IPS-20b (cell line): ENCODE data around the gene ASAP3.

Experiments
- H3K27ac ChIP-seq: one replicate; pipeline ENCODE4 v1.5.1; 2013; ENCODE audit warnings: low read length
- H3K27me3 ChIP-seq: 2 replicates; pipeline ENCODE4 v1.6.1; 2013; ENCODE audit warnings: mild to moderate bottlenecking, low read length, inconsistent platforms; ENCODE audit not compliant: insufficient read depth
- H3K36me3 ChIP-seq: 2 replicates; pipeline ENCODE4 v1.6.1; 2013; ENCODE audit warnings: low read depth, mild to moderate bottlenecking, inconsistent platforms, low read length, moderate library complexity; ENCODE audit not compliant: insufficient read depth
- H3K4me1 ChIP-seq: 2 replicates; pipeline ENCODE4 v1.6.1; 2013; ENCODE audit warnings: mild to moderate bottlenecking, control low read depth, inconsistent platforms, low read length, moderate library complexity; ENCODE audit not compliant: insufficient read depth
- H3K4me3 ChIP-seq: 2 replicates; pipeline ENCODE4 v1.5.1; 2013; ENCODE audit warnings: mild to moderate bottlenecking, low read length, inconsistent platforms
- H3K9ac ChIP-seq: 2 replicates; pipeline ENCODE4 v1.6.1; 2013; ENCODE audit warnings: low read depth, mild to moderate bottlenecking, inconsistent platforms, low read length, moderate library complexity
- H3K9me3 ChIP-seq: 2 replicates; pipeline ENCODE4 v1.6.1; 2013; ENCODE audit warnings: mild to moderate bottlenecking, low read depth, low read length, inconsistent platforms; ENCODE audit not compliant: insufficient read depth

Gene ASAP3

GRCh38 chr1:23473037-23473800 is 10.8 kb downstream of the ASAP3 start:
- H3K9ac ChIP-seq = no peak overlapping the region
- H3K27me3 ChIP-seq = no peaks in the 10 kb centered on the region
- H3K36me3 ChIP-seq = no peaks in the 10 kb centered on the region
- no peak overlapping the region for H3K4me3 ChIP-seq
- H3K9me3 ChIP-seq = no peaks in the 10 kb centered on the region
- no peak overlapping the region for H3K27ac ChIP-seq
- H3K4me1 ChIP-seq = no peaks in the 10 kb centered on the region

- H3K4me1 ChIP-seq = no peaks in the 10 kb centered on the region
- no peak overlapping the region for H3K4me3 ChIP-seq
- H3K27ac ChIP-seq = no peak overlapping the region
- no peaks in the 10 kb centered on the region for H3K9me3 ChIP-seq
- H3K27me3 ChIP-seq = no peaks in the 10 kb centered on the region
- H3K9ac ChIP-seq = no peak overlapping the region
- no peaks in the 10 kb centered on the region for H3K36me3 ChIP-seq
These were observed 11.5 kb downstream of the ASAP3 start for GRCh38 chr1:23472351-23473036.

GRCh38 chr1:23471473-23472075 is 12.4 kb downstream of the ASAP3 start:
- no peaks in the 10 kb centered on the region for H3K36me3 ChIP-seq
- H3K4me1 ChIP-seq = no peaks in the 10 kb centered on the region
- no peaks in the 10 kb centered on the region for H3K27me3 ChIP-seq
- no peak overlapping the region for H3K27ac ChIP-seq
- no peak overlapping the region for H3K9ac ChIP-seq
- H3K9me3 ChIP-seq = no peaks in the 10 kb centered on the region
- H3K4me3 ChIP-seq = no peak overlapping the region

GRCh38 chr1:23470282-23471070 is 13.5 kb downstream of the ASAP3 start:
- Histone ChIP-seq H3K27ac (no peak overlapping the region), H3K4me3 (no peak overlapping the region), H3K9me3 (no peaks in the 10 kb centered on the region), H3K4me1 (no peaks in the 10 kb centered on the region), H3K27me3 (no peaks in the 10 kb centered on the region), H3K9ac (no peak overlapping the region), H3K36me3 (no peaks in the 10 kb centered on the region)

- Histone ChIP-seq H3K27me3 (no peaks in the 10 kb centered on the region), H3K27ac (no peak overlapping the region), H3K9me3 (no peaks in the 10 kb centered on the region), H3K4me3 (no peak overlapping the region), H3K9ac (no peak overlapping the region), H3K4me1 (no peaks in the 10 kb centered on the region), H3K36me3 (no peaks in the 10 kb centered on the region)
These were observed 14.5 kb downstream of the ASAP3 start for GRCh38 chr1:23469372-23469982.

GRCh38 chr1:23466423-23466989 is 17.5 kb downstream of the ASAP3 start:
- Histone ChIP-seq H3K4me3 (no peak overlapping the region), H3K9ac (no peak overlapping the region), H3K4me1 (no peaks in the 10 kb centered on the region), H3K27ac (no peak overlapping the region), H3K36me3 (no peaks in the 10 kb centered on the region), H3K27me3 (no peaks in the 10 kb centered on the region), H3K9me3 (no peaks in the 10 kb centered on the region)

- no peak overlapping the region for H3K9ac ChIP-seq
- no peak overlapping the region for H3K4me3 ChIP-seq
- H3K9me3 ChIP-seq = no peaks in the 10 kb centered on the region
- H3K27me3 ChIP-seq = no peaks in the 10 kb centered on the region
- no peak overlapping the region for H3K27ac ChIP-seq
- no peaks in the 10 kb centered on the region; the same call in 1 of the 2 replicates for H3K4me1 ChIP-seq
- H3K36me3 ChIP-seq = no peaks in the 10 kb centered on the region
These were observed 20.7 kb downstream of the ASAP3 start for GRCh38 chr1:23463286-23463685.

GRCh38 chr1:23462766-23463165 is 21.2 kb downstream of the ASAP3 start:
- Histone ChIP-seq H3K9ac (no peak overlapping the region), H3K36me3 (no peaks in the 10 kb centered on the region), H3K4me1 (no peaks in the 10 kb centered on the region; the same call in 1 of the 2 replicates), H3K4me3 (no peak overlapping the region), H3K9me3 (no peaks in the 10 kb centered on the region), H3K27me3 (no peaks in the 10 kb centered on the region), H3K27ac (no peak overlapping the region)

GRCh38 chr1:23461050-23461449 is 22.9 kb downstream of the ASAP3 start:
- Histone ChIP-seq H3K9me3 (no peaks in the 10 kb centered on the region), H3K36me3 (no peaks in the 10 kb centered on the region), H3K4me1 (no peaks in the 10 kb centered on the region; the same call in 1 of the 2 replicates), H3K27ac (no peak overlapping the region), H3K4me3 (no peak overlapping the region), H3K9ac (no peak overlapping the region), H3K27me3 (no peaks in the 10 kb centered on the region)

- H3K27me3 ChIP-seq = no peaks in the 10 kb centered on the region
- peaks cover 4% of the 10 kb centered on the region for H3K36me3 ChIP-seq
- H3K4me3 ChIP-seq = no peak overlapping the region
- no peaks in the 10 kb centered on the region for H3K9me3 ChIP-seq
- H3K4me1 ChIP-seq = no peaks in the 10 kb centered on the region; the same call in 1 of the 2 replicates
- no peak overlapping the region for H3K27ac ChIP-seq
- H3K9ac ChIP-seq = no peak overlapping the region
These were observed 23.5 kb downstream of the ASAP3 start for GRCh38 chr1:23460519-23460918.

- Histone ChIP-seq H3K9ac (no peak overlapping the region), H3K27ac (no peak overlapping the region)
These were observed 24.6 kb downstream of the ASAP3 start for GRCh38 chr1:23459338-23459757.

More at GRCh38 chr1:23459338-23459757, 24.6 kb downstream of the ASAP3 start:
- no peaks in the 10 kb centered on the region for H3K27me3 ChIP-seq
- H3K4me1 ChIP-seq = no peaks in the 10 kb centered on the region; the same call in 1 of the 2 replicates
- H3K9me3 ChIP-seq = no peaks in the 10 kb centered on the region
- H3K4me3 ChIP-seq = no peak overlapping the region
- peaks cover 15% of the 10 kb centered on the region for H3K36me3 ChIP-seq
